CD4-positive, alpha-beta T cell (primary cell): ENCODE data around the gene GLG1. TPM values are rescaled to one million over a fixed set of nuclear protein-coding genes. Genes with fewer than 3 reads are reported as not detected.
"Not testable (repeated sequence)": the region's sequence is repeated elsewhere in the genome, so short reads cannot be mapped to it uniquely, and the experiment has no call there.

Experiments
- ATAC-seq: fragments of 200-7000 bp; cut with Tn5 transposase; one replicate; pipeline ENCODE4 v1.10.0; 2022; ENCODE audit warnings: mild to moderate bottlenecking; ENCODE audit not compliant: poor library complexity
- CTCF ChIA-PET: fragments of 350-600 bp; sonication (Branson Sonifier 250); formaldehyde crosslinking; loops from one replicate; lab custom pipeline; 2021; ENCODE audit warnings: antibody characterized with exemption, inconsistent platforms; lab: Charles Lee
- POLR2A ChIA-PET: fragments of 350-600 bp; sonication (Branson Sonifier 250); formaldehyde crosslinking; loops from one replicate; lab custom pipeline; 2021; ENCODE audit warnings: antibody characterized with exemption, inconsistent platforms; lab: Charles Lee
- DNase-seq, 14 experiments: peaks; one replicate each; pipeline ENCODE4 v3.0.0-alpha.2; 2013 to 2020; ENCODE audit warnings: mixed read lengths in 2 of 14
- H3K27ac ChIP-seq, 2 donors: one replicate each; pipeline versions ENCODE4 v1.5.1 to v1.7.0; 2013; ENCODE audit warnings: low read length in 2 of 2, low read depth in 1 of 2, mild to moderate bottlenecking in 1 of 2
- H3K27me3 ChIP-seq, 2 experiments: 1 replicate in 1 of 2; 2 replicates in 1 of 2; pipeline versions ENCODE4 v1.6.1 to v1.7.0; 2013; ENCODE audit warnings: low read length in 2 of 2, control low read depth in 1 of 2, mild to moderate bottlenecking in 1 of 2, moderate library complexity in 1 of 2; ENCODE audit not compliant: insufficient read depth in 2 of 2, control insufficient read depth in 1 of 2
- H3K36me3 ChIP-seq: one replicate; pipeline ENCODE4 v1.6.1; 2013; ENCODE audit warnings: low read length, control low read depth; ENCODE audit not compliant: insufficient read depth
- H3K4me1 ChIP-seq: one replicate; pipeline ENCODE4 v1.6.1; 2013; ENCODE audit warnings: low read length, control low read depth; ENCODE audit not compliant: insufficient read depth
- H3K4me3 ChIP-seq: one replicate; pipeline ENCODE4 v1.5.1; 2013; ENCODE audit warnings: mild to moderate bottlenecking, low read length, moderate library complexity
- H3K9me3 ChIP-seq, 2 experiments: 1 replicate in 1 of 2; 2 replicates in 1 of 2; pipeline versions ENCODE4 v1.6.1 to v1.7.0; 2013; ENCODE audit warnings: low read length in 2 of 2, mild to moderate bottlenecking in 2 of 2, control low read depth in 1 of 2, moderate library complexity in 1 of 2; ENCODE audit not compliant: control insufficient read depth in 1 of 2, insufficient read depth in 1 of 2
- H3K27ac Mint-ChIP-seq: one replicate; pipeline ENCODE4 v1.8.0; 2020; ENCODE audit warnings: mixed read lengths
- H3K27me3 Mint-ChIP-seq: one replicate; pipeline ENCODE4 v1.8.0; 2021; ENCODE audit warnings: mixed read lengths
- H3K36me3 Mint-ChIP-seq: one replicate; pipeline ENCODE4 v1.8.0; 2021; ENCODE audit warnings: low read depth, mixed read lengths
- H3K4me1 Mint-ChIP-seq: one replicate; pipeline ENCODE4 v1.8.0; 2021; ENCODE audit warnings: low read depth, mixed read lengths
- H3K4me3 Mint-ChIP-seq: one replicate; pipeline ENCODE4 v1.8.0; 2020; ENCODE audit warnings: mild to moderate bottlenecking, mixed read lengths
- H3K9me3 Mint-ChIP-seq: one replicate; pipeline ENCODE4 v1.8.0; 2020; ENCODE audit warnings: mixed read lengths
- intact Hi-C, 2 experiments: fragments of 100-400 bp; cut with DNase I in 1 of 2; cut with micrococcal nuclease in 1 of 2; formaldehyde crosslinking; loops; one replicate each; pipeline versions ENCODE4 v1.15.1 to v1.9.0; 2023 to 2025; cut with DNase I, micrococcal nuclease
- total RNA-seq, 174 experiments: library from RNA in 2 of 174; stranded (reverse) in 2 of 174; gene quantifications; one replicate each; pipeline ENCODE4 v1.2.3 and lab custom pipeline; 2021 to 2026

Gene GLG1
- total RNA-seq, 2 experiments from 2014 or later = 110 to 114 TPM

GRCh38 chr16:74412138-74412774 is 194.7 kb downstream of the GLG1 start:
- DNase-seq, ATAC-seq, H3K9me3 ChIP-seq, H3K27me3 ChIP-seq, H3K4me1 Mint-ChIP-seq, POLR2A ChIA-PET, H3K27ac Mint-ChIP-seq, intact Hi-C loops, H3K4me3 ChIP-seq, CTCF ChIA-PET, H3K4me3 Mint-ChIP-seq, H3K36me3 ChIP-seq, H3K27ac ChIP-seq, H3K4me1 ChIP-seq, H3K36me3 Mint-ChIP-seq, H3K27me3 Mint-ChIP-seq, H3K9me3 Mint-ChIP-seq: not testable (repeated sequence)

DNA sequence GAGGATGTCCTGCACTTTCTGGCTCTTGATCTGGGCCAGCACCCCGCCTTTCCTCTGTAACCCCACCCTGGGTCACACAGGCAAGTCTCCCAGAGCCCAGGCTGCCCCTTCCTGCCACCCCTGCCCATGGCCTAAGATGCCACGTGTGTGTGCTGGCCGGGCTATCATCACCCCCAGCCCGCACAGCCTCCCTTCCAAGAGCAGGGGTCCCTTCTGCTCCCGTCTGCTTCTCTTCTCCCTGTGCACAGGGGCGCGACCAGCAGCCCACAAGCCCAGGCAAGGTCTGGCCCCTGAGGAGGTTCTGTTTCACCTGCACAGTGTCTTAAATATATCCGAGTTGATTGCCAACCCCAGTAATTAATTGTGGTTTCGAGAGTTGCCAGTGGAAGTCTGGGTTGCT is 195.9 kb downstream of the GLG1 start:
- H3K9me3 ChIP-seq, H3K36me3 Mint-ChIP-seq, POLR2A ChIA-PET, ATAC-seq, H3K4me3 Mint-ChIP-seq, CTCF ChIA-PET, H3K27ac Mint-ChIP-seq, H3K9me3 Mint-ChIP-seq, H3K27me3 Mint-ChIP-seq, H3K27ac ChIP-seq, DNase-seq, intact Hi-C loops, H3K4me1 ChIP-seq, H3K4me1 Mint-ChIP-seq, H3K36me3 ChIP-seq, H3K4me3 ChIP-seq, H3K27me3 ChIP-seq: not testable (repeated sequence)

- H3K4me1 ChIP-seq, DNase-seq, H3K36me3 Mint-ChIP-seq, H3K27me3 Mint-ChIP-seq, H3K27ac ChIP-seq, H3K4me3 Mint-ChIP-seq, H3K9me3 ChIP-seq, ATAC-seq, CTCF ChIA-PET, H3K9me3 Mint-ChIP-seq, H3K4me3 ChIP-seq, H3K4me1 Mint-ChIP-seq, intact Hi-C loops, H3K27ac Mint-ChIP-seq, H3K27me3 ChIP-seq, POLR2A ChIA-PET, H3K36me3 ChIP-seq: not testable (repeated sequence)
These were observed 196.6 kb downstream of the GLG1 start for GRCh38 chr16:74410057-74410957.

DNA sequence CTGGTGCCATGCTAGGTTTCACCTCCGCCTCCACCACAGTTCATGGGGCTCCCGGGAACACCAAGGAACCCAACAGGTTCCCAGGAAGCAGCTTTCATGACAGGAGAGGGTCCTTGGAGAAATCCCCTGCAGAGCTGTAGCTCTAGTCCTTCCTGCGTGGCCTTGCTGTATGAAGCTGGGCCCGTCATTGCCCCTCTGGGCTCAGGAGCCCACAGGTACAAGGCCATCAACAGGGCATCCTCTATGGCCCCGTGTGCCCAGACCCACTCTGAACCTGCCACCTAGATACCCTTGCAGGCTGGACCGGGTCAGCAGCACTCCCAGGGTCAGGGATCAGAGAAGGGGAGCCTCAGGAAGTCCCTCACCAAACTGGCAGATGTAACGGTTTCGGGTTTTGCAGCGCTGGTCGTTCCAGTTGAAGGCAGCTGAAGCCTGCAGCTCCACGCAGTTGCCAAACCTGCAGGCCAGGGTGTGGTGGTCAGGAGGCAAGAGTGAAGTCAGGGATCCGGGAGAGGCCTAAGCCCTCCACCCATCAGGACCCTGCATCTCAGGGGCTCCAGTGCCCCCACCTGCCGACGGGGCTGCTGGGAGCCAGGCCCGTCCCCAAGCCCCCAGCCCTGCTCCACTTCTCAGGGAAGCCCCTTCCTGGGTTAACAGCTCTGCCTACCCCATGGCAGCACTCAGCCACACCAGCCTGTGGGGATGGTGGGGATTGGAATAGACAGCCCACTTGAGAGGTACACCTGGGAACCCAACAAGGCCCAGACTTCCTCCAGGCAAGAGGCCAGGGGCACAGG is 197.5 kb downstream of the GLG1 start:
- H3K4me1 Mint-ChIP-seq, H3K9me3 Mint-ChIP-seq, H3K27ac ChIP-seq, CTCF ChIA-PET, H3K4me3 ChIP-seq, H3K27ac Mint-ChIP-seq, H3K36me3 Mint-ChIP-seq, POLR2A ChIA-PET, H3K9me3 ChIP-seq, H3K27me3 ChIP-seq, H3K4me1 ChIP-seq, ATAC-seq, H3K36me3 ChIP-seq, intact Hi-C loops, H3K27me3 Mint-ChIP-seq, H3K4me3 Mint-ChIP-seq, DNase-seq: not testable (repeated sequence)

- H3K27ac ChIP-seq, H3K27me3 ChIP-seq, H3K4me3 Mint-ChIP-seq, H3K4me3 ChIP-seq, H3K4me1 Mint-ChIP-seq, H3K27me3 Mint-ChIP-seq, intact Hi-C loops, H3K9me3 Mint-ChIP-seq, POLR2A ChIA-PET, H3K4me1 ChIP-seq, DNase-seq, CTCF ChIA-PET, H3K9me3 ChIP-seq, ATAC-seq, H3K36me3 ChIP-seq, H3K36me3 Mint-ChIP-seq, H3K27ac Mint-ChIP-seq: not testable (repeated sequence)
These were observed 199.6 kb downstream of the GLG1 start for GRCh38 chr16:74407362-74407705.

DNA sequence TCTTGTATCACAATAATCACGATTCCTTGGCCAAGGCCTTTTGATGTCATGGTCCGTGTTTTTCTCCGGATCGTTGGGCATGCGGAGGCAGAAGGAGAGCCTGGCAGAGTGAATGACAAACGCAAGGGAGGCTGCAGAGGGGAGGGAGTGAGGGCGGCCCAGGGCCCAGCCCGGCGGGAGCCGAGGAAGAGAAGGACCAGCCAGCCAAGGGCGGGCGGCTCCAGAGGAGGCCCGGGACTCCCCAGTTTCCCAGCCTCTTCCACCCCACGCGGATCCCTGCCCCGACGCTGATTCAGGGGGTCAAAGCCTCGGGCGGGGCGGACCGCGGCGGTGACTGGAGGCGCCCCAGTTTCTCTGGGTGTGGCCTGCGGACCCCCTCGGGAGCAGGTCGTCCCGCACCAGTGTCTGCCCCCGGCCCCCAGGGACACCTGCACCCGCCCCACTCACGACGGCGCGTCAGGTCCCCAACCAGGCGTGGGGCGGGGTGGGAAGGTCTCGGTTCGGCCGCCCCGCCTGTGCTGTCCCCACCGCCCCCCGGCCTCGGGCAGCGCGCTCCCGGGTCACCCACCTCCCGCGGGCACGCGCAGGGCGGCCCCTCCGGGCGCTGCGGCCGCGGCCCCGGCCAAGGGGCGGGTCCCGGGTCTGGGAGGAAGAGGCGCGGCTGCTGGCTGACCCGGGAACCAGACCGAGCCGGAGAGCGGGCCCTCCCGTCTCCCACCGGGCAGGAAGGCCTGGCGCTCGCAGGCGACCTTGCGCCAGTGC is 200.1 kb downstream of the GLG1 start:
- H3K4me1 Mint-ChIP-seq, H3K4me3 ChIP-seq, H3K9me3 ChIP-seq, H3K9me3 Mint-ChIP-seq, H3K27me3 ChIP-seq, H3K27me3 Mint-ChIP-seq, H3K4me1 ChIP-seq, POLR2A ChIA-PET, H3K36me3 Mint-ChIP-seq, intact Hi-C loops, CTCF ChIA-PET, H3K27ac ChIP-seq, H3K36me3 ChIP-seq, H3K27ac Mint-ChIP-seq, H3K4me3 Mint-ChIP-seq, DNase-seq: not testable (repeated sequence)
- peak; percentile 24 for ATAC-seq
